Activated naive CD8-positive, alpha-beta T cell treated with anti-CD3 and anti-CD28 coated beads, Interleukin-2, amount 50 U/mL, for 24 hours (primary cell): ENCODE data around the gene AUH.
A peak's percentile ranks its signal among the peaks of the same experiment; 100 is the strongest.
"Not testable (repeated sequence)": the region's sequence is repeated elsewhere in the genome, so short reads cannot be mapped to it uniquely, and the experiment has no call there.

ENCODE experiments used
- ATAC-seq: fragments of 150-1000 bp; cut with Tn5 transposase; one replicate; pipeline ENCODE4 v1.10.0; 2021
- DNase-seq: peaks from one replicate; pipeline ENCODE4 v3.0.0; 2021
- H3K27ac Mint-ChIP-seq: one replicate; pipeline ENCODE4 v1.8.0; 2021; ENCODE audit warnings: mild to moderate bottlenecking, mixed read lengths
- H3K27me3 Mint-ChIP-seq: one replicate; pipeline ENCODE4 v1.8.0; 2021; ENCODE audit warnings: mixed read lengths
- H3K36me3 Mint-ChIP-seq: one replicate; pipeline ENCODE4 v1.8.0; 2021; ENCODE audit warnings: low read depth, mixed read lengths
- H3K4me1 Mint-ChIP-seq: one replicate; pipeline ENCODE4 v1.8.0; 2021; ENCODE audit warnings: mixed read lengths
- H3K4me3 Mint-ChIP-seq: one replicate; pipeline ENCODE4 v1.8.0; 2021; ENCODE audit warnings: mild to moderate bottlenecking, moderate library complexity, mixed read lengths
- H3K9me3 Mint-ChIP-seq: one replicate; pipeline ENCODE4 v1.8.0; 2021; ENCODE audit warnings: mixed read lengths

AUH gene

DNA sequence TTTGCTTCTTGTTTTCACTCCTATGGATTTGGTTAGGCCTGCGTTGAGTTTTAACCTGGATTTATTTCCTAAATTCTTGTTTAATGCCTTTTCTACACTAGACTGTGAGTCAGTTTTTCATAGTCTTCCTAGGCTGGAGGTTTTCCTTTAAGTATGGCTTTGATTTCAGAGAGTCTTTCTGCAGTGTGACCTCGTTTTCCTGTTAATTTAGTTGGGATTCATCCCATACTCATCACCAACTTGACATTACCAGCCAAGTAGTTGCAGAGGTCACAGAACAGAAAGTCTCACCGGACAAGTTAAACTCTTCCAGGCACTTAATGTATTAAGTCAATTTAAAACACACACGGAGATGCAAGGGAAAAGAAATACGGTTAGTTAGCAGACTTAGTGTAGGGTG is 29.7 kb upstream of the AUH start:
- Mint-ChIP-seq H3K9me3 (no peaks in the 10 kb centered on the region), H3K36me3 (no peaks in the 10 kb centered on the region), H3K27ac (no peak overlapping the region), H3K4me1 (peaks cover 17% of the 10 kb centered on the region), H3K27me3 (no peaks in the 10 kb centered on the region), H3K4me3 (no peak overlapping the region)
- no peak for ATAC-seq
- DNase-seq: no peak

DNA sequence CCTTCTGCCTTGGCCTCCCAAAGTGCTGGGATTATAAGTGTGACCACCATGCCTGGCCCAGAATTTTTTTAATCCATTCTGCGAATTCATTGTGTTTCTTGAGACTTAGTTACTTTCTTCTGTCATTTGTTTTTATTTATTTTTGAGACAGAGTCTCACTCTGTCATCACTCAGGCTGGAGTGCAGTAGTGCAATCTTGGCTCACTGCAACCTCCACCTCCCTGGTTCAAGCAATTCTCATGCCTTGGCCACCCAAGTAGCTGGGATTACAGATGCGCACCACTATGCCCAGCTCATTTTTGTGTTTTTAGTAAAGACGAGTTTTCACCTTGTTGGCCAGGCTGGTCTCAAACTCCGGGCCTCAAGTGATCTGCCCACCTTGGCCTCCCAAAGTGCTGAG is 28.0 kb upstream of the AUH start:
- not testable (repeated sequence) for ATAC-seq, DNase-seq, H3K9me3 Mint-ChIP-seq, H3K27ac Mint-ChIP-seq, H3K4me3 Mint-ChIP-seq, H3K27me3 Mint-ChIP-seq, H3K4me1 Mint-ChIP-seq, H3K36me3 Mint-ChIP-seq

DNA sequence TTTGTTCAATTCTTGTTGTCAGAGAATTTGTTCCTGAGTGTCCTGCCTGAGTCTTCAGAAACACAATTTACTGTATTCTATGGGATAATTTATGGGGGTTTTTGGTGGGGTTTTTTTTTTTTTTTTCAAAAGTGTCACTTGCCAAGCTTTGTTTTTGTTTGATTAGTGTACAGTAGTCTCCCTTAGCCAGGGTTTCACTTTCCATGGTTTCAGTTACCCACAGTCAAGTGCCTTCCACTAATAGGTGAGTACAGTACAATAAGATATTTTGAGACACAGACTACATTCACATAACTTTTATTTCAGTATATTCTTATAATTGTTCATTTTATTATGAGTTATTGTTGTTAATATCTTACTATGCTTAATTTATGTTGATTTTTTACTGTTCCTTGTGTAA is 25.0 kb upstream of the AUH start:
- H3K4me1 Mint-ChIP-seq: peaks cover 5% of the 10 kb centered on the region
- H3K27ac Mint-ChIP-seq: no peak overlapping the region
- no peak overlapping the region for H3K4me3 Mint-ChIP-seq
- DNase-seq: no peak
- H3K27me3 Mint-ChIP-seq: peaks cover 3% of the 10 kb centered on the region
- no peaks in the 10 kb centered on the region for H3K9me3 Mint-ChIP-seq
- ATAC-seq: no peak
- no peaks in the 10 kb centered on the region for H3K36me3 Mint-ChIP-seq

DNA sequence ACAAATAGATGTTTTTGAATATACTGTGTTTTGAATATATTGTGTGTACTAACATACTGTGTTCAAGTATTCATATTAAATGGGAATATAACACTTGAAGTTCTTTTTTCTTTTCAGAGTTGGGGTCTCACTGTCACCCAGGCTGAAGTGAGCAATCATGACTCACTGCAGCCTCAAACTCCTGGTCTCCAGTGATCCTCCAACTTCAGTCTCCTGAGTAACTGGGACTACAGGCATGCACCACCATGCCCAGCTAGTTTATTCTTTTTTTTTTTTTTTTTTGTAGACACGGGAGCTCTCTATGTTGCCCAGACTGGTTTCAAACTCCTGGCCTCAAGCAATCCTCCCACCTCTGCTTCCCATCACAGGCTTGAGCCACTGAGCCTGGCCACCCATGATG is 23.2 kb upstream of the AUH start:
- Mint-ChIP-seq H3K4me3 (no peak overlapping the region), H3K27me3 (peaks cover 6% of the 10 kb centered on the region), H3K36me3 (no peaks in the 10 kb centered on the region), H3K4me1 (peaks cover 5% of the 10 kb centered on the region), H3K9me3 (no peaks in the 10 kb centered on the region), H3K27ac (no peak overlapping the region)
- no peak for DNase-seq
- ATAC-seq: no peak

GRCh38 chr9:91383577-91383976 is 21.9 kb upstream of the AUH start:
- Mint-ChIP-seq H3K36me3 (no peaks in the 10 kb centered on the region), H3K4me3 (no peak overlapping the region), H3K4me1 (peaks cover 5% of the 10 kb centered on the region), H3K9me3 (no peaks in the 10 kb centered on the region), H3K27me3 (peaks cover 6% of the 10 kb centered on the region), H3K27ac (no peak overlapping the region)
- DNase-seq (no peak), ATAC-seq (no peak)

- Mint-ChIP-seq H3K36me3 (no peaks in the 10 kb centered on the region), H3K27me3 (peaks cover 6% of the 10 kb centered on the region), H3K4me3 (no peak overlapping the region), H3K4me1 (peaks cover 5% of the 10 kb centered on the region), H3K27ac (no peak overlapping the region), H3K9me3 (peaks cover 5% of the 10 kb centered on the region)
- ATAC-seq (no peak), DNase-seq (no peak)
Measured at GRCh38 chr9:91382298-91382697, 20.6 kb upstream of the AUH start.

- no peak overlapping the region for H3K4me3 Mint-ChIP-seq
- no peak overlapping the region for H3K27ac Mint-ChIP-seq
- ATAC-seq (no peak), DNase-seq (no peak)
- H3K27me3 Mint-ChIP-seq: peaks cover 6% of the 10 kb centered on the region
- peaks cover 6% of the 10 kb centered on the region for H3K4me1 Mint-ChIP-seq
- peaks cover 10% of the 10 kb centered on the region for H3K9me3 Mint-ChIP-seq
- no peaks in the 10 kb centered on the region for H3K36me3 Mint-ChIP-seq
Measured at GRCh38 chr9:91379426-91379825, 17.7 kb upstream of the AUH start.

DNA sequence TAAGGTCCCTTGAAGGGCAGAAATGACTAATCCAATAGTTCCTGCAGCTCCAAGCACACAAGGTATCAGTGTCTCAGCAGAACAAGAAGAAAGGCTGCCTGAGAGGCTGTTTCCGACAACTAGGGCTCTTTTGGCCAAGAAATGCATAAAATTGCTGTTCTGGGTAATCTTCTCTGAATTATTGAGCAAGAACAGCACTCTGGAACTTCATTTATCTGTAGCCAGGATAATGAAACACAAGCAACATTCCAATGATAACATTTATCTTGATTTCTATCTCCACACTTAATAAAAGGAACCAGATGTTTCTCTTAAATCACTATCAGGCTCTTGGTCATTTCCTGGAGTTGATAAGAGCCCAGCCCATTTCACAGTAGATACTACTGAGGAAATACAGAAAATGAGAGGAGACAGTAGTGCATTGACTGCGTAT is 17.0 kb upstream of the AUH start:
- H3K27ac Mint-ChIP-seq: no peak overlapping the region
- DNase-seq (no peak), ATAC-seq (no peak)
- peaks cover 10% of the 10 kb centered on the region for H3K9me3 Mint-ChIP-seq
- no peak overlapping the region for H3K4me3 Mint-ChIP-seq
- no peaks in the 10 kb centered on the region for H3K36me3 Mint-ChIP-seq
- H3K27me3 Mint-ChIP-seq: peaks cover 6% of the 10 kb centered on the region
- H3K4me1 Mint-ChIP-seq: peaks cover 6% of the 10 kb centered on the region

DNA sequence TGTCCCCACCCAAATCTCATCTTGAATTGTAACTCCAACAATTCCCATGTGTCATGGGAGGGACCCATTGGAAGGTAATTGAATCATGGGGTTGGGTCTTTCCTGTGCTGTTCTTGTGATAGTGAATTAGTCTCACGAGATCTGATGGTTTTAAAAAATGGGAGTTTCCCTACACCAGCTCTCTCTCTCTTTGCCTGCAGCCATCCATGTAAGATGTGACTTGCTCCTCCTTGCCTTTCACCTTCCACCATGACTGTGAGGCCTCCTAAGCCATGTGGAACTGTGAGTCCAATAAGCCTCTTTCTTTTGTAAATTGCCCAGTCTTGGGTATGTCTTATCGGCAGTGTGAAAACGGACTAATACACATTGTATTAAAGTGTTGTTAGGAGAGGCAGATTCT is 16.3 kb upstream of the AUH start:
- H3K4me3 Mint-ChIP-seq, ATAC-seq, H3K27me3 Mint-ChIP-seq, H3K27ac Mint-ChIP-seq, H3K4me1 Mint-ChIP-seq, H3K9me3 Mint-ChIP-seq, DNase-seq, H3K36me3 Mint-ChIP-seq: not testable (repeated sequence)

GRCh38 chr9:91376239-91376638 is 14.5 kb upstream of the AUH start:
- ATAC-seq (no peak), DNase-seq (no peak)
- Mint-ChIP-seq H3K27ac (no peak overlapping the region), H3K4me3 (no peak overlapping the region), H3K9me3 (peaks cover 10% of the 10 kb centered on the region), H3K36me3 (no peaks in the 10 kb centered on the region), H3K27me3 (peaks cover 3% of the 10 kb centered on the region), H3K4me1 (peaks cover 6% of the 10 kb centered on the region)

GRCh38 chr9:91374939-91375338 is 13.2 kb upstream of the AUH start:
- H3K4me1 Mint-ChIP-seq: peaks cover 6% of the 10 kb centered on the region
- DNase-seq: no peak
- ATAC-seq: no peak
- H3K36me3 Mint-ChIP-seq: no peaks in the 10 kb centered on the region
- peaks cover 10% of the 10 kb centered on the region for H3K9me3 Mint-ChIP-seq
- H3K27ac Mint-ChIP-seq: no peak overlapping the region
- no peak overlapping the region for H3K4me3 Mint-ChIP-seq
- H3K27me3 Mint-ChIP-seq: peaks cover under 1% of the 10 kb centered on the region

- Mint-ChIP-seq H3K27ac (no peak overlapping the region), H3K4me1 (peaks cover 6% of the 10 kb centered on the region), H3K36me3 (no peaks in the 10 kb centered on the region), H3K4me3 (no peak overlapping the region), H3K27me3 (peaks cover 2% of the 10 kb centered on the region), H3K9me3 (peaks cover under 1% of the 10 kb centered on the region)
- DNase-seq: no peak
- no peak for ATAC-seq
Measured at GRCh38 chr9:91371894-91372293, 10.2 kb upstream of the AUH start.

GRCh38 chr9:91370006-91370405 is 8.3 kb upstream of the AUH start:
- H3K36me3 Mint-ChIP-seq, H3K9me3 Mint-ChIP-seq, H3K27me3 Mint-ChIP-seq, H3K27ac Mint-ChIP-seq, H3K4me1 Mint-ChIP-seq, H3K4me3 Mint-ChIP-seq, ATAC-seq, DNase-seq: not testable (repeated sequence)

- H3K27ac Mint-ChIP-seq: no peak overlapping the region
- no peaks in the 10 kb centered on the region for H3K9me3 Mint-ChIP-seq
- peaks cover 3% of the 10 kb centered on the region for H3K36me3 Mint-ChIP-seq
- DNase-seq (no peak), ATAC-seq (no peak)
- H3K4me1 Mint-ChIP-seq: peaks cover 20% of the 10 kb centered on the region
- no peak overlapping the region for H3K4me3 Mint-ChIP-seq
- H3K27me3 Mint-ChIP-seq: peaks cover 2% of the 10 kb centered on the region
Measured at GRCh38 chr9:91364702-91365101, 3.0 kb upstream of the AUH start.

DNA sequence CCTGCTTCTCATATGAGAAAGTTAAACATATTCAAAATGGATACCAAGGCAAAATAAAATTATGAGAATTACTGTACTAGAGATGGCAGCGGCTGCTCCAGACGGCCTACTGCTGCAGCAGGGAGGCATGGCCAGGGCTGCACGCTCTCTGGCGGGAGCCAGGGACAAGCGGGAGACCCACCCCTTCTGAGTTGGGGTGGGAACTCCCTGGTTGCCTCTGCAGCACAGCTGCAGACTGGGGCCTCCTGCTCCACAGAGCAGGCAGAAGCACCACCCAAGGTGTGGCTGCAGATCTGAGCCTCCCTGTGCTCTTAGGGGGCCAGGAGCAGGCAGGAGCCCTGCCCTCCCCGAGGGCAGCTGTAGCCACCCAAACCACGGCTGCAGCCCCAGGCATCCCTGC is 2.3 kb upstream of the AUH start:
- Mint-ChIP-seq H3K4me3 (no peak overlapping the region), H3K27ac (peak overlapping the region; percentile 18), H3K9me3 (no peaks in the 10 kb centered on the region), H3K36me3 (peaks cover 9% of the 10 kb centered on the region), H3K4me1 (peaks cover 27% of the 10 kb centered on the region), H3K27me3 (peaks cover 2% of the 10 kb centered on the region)
- DNase-seq (no peak), ATAC-seq (no peak)

- peak; percentile 7 for DNase-seq
- ATAC-seq: no peak
- H3K9me3 Mint-ChIP-seq: no peaks in the 10 kb centered on the region
- no peaks in the 10 kb centered on the region for H3K27me3 Mint-ChIP-seq
- H3K4me3 Mint-ChIP-seq: peak overlapping the region; percentile 95
- peaks cover 16% of the 10 kb centered on the region for H3K36me3 Mint-ChIP-seq
- H3K27ac Mint-ChIP-seq: peak overlapping the region; percentile 76
- peaks cover 43% of the 10 kb centered on the region for H3K4me1 Mint-ChIP-seq
Measured at GRCh38 chr9:91362051-91362611, 413 bp upstream of the AUH start.
